ENCODE results near the gene PDHB. TPM values are rescaled to one million over a fixed set of nuclear protein-coding genes. Genes with fewer than 3 reads are reported as not detected.

PDHB gene
- polyA plus RNA-seq, 1 donor from 2014 or later: 85.8 TPM

DNA sequence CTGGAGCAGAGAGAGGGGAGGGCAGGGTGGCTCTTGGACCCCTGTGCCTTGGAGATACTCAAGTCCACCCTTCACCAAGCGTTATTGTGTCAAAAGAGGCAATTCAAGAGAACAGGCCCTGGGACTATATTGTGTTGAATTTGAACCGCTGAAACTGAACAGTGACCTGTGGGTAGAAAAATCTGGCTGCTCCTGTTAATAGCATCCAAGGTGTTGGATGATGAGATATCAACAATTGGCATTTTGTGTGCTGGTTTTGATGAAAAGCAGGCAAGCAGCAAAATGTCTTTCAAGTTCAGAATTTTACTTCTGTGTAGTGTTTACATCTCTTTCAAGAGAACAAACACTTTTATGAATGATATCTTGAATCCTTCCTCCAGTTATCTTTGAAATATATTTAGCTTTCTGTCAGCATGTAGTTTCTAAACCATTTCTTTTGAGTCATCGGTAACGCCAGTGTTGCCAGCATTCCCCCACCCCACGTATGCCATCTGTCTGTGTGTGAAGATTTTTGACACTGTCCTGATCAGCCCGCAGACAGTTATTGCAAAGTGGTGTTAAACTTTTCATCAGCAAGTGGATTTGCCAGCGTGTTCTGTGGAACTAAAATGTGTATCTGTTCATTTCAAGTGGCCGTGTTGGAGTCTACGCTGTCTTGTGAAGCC is 34.8 kb downstream of the PDHB start:
- Mint-ChIP-seq H3K36me3 (no peaks in the 10 kb centered on the region), H3K27me3 (no peaks in the 10 kb centered on the region), H3K9me3 (no peaks in the 10 kb centered on the region), H3K27ac (no peak overlapping the region), H3K4me3 (no peak overlapping the region), H3K4me1 (peaks cover 5 to 28% (median 11%) of the 10 kb centered on the region in 3 donors)

GRCh38 chr3:58394339-58394738 is 39.3 kb downstream of the PDHB start:
- H3K4me1 Mint-ChIP-seq: no peaks in the 10 kb centered on the region
- H3K9me3 Mint-ChIP-seq: no peaks in the 10 kb centered on the region
- peaks cover 4% of the 10 kb centered on the region for H3K36me3 Mint-ChIP-seq
- H3K27me3 Mint-ChIP-seq: no peaks in the 10 kb centered on the region
- H3K4me3 Mint-ChIP-seq: no peak overlapping the region
- peak overlapping the region in 1 of 3 donors; percentile 42 for H3K27ac Mint-ChIP-seq

- peaks cover 17 to 20% (median 18%) of the 10 kb centered on the region in 3 donors for H3K4me1 Mint-ChIP-seq
- no peaks in the 10 kb centered on the region for H3K9me3 Mint-ChIP-seq
Observed at GRCh38 chr3:58392181-58392580, 41.5 kb downstream of the PDHB start.

DNA sequence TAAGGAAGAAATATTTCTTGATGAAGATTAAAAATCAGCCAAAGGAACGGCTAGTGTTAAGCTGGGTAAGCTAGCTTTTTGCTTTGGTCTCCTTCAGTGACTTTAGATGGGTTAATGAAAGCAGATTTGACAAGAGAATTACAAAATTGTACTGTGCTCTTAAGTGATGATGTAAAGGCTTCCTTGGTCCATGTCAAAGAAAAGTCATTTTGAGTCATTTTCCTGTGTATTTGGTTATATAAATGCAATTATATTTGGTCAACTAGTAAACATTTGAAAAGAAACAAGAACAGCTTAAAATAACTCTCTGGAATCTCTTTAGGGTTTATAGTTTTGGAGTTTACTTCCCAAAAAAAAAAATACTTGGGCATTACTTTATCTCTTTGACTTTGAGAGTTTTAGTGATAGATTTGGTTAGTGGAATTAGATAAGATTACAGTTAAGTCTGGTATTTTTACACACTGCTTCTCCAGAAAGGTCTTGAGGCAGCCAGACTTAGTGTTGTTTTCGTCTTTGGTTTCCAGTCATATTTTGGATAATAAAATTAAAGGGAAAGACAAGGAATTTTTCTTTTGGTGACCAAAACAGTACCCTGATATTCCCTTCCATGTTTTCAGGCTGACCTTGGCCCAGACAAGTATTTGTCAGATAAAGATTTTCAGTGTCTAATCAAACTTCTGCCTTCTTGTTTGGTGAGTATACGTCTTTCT is 42.3 kb downstream of the PDHB start:
- H3K4me1 Mint-ChIP-seq: peaks cover 19 to 23% (median 22%) of the 10 kb centered on the region in 3 donors
- peaks cover 4% of the 10 kb centered on the region for H3K36me3 Mint-ChIP-seq
- H3K4me3 Mint-ChIP-seq: no peak overlapping the region
- H3K27ac Mint-ChIP-seq: no peak overlapping the region
- no peaks in the 10 kb centered on the region for H3K9me3 Mint-ChIP-seq
- H3K27me3 Mint-ChIP-seq: no peaks in the 10 kb centered on the region

More at GRCh38 chr3:58392181-58392580, 41.5 kb downstream of the PDHB start:
- Mint-ChIP-seq H3K27me3 (no peaks in the 10 kb centered on the region), H3K4me3 (no peak overlapping the region), H3K36me3 (peaks cover 4% of the 10 kb centered on the region), H3K27ac (no peak overlapping the region)

DNA sequence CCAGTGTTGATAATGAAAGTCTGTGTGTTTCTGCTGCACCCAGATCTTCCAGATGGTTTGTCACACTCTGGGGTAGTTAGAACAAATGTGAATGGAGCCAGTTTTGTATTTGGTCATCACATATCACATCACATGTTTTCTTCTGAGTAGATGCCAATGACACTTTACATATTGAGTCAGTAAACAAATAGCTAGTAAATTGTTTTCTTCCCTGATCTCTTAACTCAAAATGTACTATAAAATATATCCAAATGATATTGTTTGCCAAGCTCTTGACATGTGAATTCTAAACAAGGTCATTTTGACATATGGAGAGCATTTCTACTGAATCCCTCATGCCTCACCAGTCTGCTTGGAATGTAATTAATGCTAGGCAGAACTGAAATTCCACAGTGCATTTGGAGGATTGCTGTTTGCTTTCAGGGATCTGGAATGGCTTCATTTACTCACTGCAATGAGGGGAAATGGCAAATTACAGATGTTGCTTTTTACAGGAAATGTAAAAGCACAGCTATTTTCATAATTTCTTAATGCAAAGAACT is 45.0 kb downstream of the PDHB start:
- Mint-ChIP-seq H3K9me3 (no peaks in the 10 kb centered on the region), H3K27ac (peak overlapping the region in 1 of 3 donors; percentile 78), H3K4me3 (peak overlapping the region in 1 of 4 donors; percentile 24), H3K36me3 (peaks cover 4% of the 10 kb centered on the region), H3K27me3 (no peaks in the 10 kb centered on the region), H3K4me1 (peaks cover 29 to 35% (median 34%) of the 10 kb centered on the region in 3 donors)

DNA sequence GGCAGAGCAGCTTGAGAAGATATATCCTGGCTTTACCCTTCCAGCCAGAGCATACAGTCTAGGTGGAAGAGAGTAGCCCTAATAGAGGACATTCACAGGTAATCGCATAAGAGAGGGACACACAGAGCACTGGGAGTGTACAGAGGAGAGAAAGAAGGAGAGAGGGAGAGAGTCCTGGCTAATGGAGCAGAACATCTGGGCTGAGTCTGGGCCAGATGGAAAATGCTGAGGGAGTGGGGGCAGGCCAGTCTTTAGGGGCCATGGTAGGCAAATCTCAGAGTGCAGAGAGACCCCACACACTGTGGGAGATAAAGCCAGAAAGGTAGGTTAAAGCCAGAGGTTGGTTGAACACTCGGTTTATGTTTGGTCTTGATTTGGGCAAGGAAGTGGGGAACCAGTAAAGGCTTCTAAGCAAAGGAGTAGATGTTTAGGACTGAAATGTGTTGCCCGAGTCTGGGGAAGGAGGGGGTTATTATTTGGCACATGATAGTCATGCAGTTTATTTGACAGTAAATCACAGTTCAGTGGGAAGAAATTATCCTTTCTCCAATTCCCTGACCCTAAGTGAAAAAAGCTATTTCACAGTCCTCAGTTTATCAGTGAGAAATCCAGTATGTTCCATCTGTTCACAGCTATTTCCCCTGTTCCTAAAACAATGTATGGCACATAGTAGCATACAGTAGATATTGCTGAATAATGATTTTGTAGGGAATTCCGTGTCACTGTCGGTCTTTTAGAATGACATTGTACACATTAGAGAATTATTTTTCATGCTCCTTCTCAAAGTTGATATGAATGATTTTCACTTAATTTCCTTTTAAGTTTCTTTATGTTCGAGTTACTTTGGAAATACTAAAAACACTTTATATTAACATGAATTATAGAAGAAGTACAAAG is 45.7 kb downstream of the PDHB start:
- peaks cover 29 to 39% (median 36%) of the 10 kb centered on the region in 3 donors for H3K4me1 Mint-ChIP-seq
- no peaks in the 10 kb centered on the region for H3K27me3 Mint-ChIP-seq
- H3K36me3 Mint-ChIP-seq: peaks cover 4% of the 10 kb centered on the region
- peak overlapping the region in 1 of 4 donors; percentile 18 for H3K4me3 Mint-ChIP-seq
- no peaks in the 10 kb centered on the region for H3K9me3 Mint-ChIP-seq
- H3K27ac Mint-ChIP-seq: peak overlapping the region; percentile 25 to 80 (median 28)

DNA sequence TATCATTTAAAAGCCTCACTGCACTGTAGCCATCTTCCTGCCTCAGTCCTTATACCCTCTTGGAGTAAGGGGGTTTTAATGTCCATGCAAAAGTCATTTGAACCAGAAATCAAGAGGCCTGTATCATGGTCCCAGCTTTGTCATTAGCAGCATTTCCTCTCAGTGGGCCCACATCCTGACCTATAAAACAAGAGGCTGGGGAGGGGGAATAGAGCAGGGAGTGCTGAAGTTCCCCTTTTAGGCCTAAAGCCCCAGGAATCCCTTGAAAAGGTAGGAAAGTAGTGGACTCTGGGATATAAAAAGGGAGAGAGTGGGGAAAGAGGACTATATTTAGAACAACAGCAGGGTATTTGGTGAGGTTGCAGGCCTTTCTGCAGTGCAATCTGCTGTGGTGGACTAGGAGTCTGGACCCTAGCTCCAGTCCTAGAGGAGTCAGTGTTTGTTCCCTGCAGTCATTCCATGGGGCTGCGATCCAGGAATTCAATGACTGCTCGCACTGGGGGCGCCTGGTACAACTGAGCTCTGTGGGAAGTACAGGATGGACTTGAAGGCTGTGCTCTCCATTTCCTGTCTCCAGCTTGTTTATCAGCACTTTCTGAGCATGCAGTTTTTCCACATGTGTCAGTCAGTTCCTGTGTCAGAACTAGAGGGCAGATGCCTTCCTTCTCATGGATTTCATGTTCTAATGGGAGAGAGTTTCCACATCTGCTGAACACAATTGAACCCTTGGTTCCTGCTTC is 46.8 kb downstream of the PDHB start:
- H3K27ac Mint-ChIP-seq: peak overlapping the region in 1 of 3 donors; percentile 80
- peaks cover 32 to 39% (median 36%) of the 10 kb centered on the region in 3 donors for H3K4me1 Mint-ChIP-seq
- H3K27me3 Mint-ChIP-seq: no peaks in the 10 kb centered on the region
- no peaks in the 10 kb centered on the region for H3K9me3 Mint-ChIP-seq
- H3K36me3 Mint-ChIP-seq: peaks cover 4% of the 10 kb centered on the region
- H3K4me3 Mint-ChIP-seq: no peak overlapping the region

DNA sequence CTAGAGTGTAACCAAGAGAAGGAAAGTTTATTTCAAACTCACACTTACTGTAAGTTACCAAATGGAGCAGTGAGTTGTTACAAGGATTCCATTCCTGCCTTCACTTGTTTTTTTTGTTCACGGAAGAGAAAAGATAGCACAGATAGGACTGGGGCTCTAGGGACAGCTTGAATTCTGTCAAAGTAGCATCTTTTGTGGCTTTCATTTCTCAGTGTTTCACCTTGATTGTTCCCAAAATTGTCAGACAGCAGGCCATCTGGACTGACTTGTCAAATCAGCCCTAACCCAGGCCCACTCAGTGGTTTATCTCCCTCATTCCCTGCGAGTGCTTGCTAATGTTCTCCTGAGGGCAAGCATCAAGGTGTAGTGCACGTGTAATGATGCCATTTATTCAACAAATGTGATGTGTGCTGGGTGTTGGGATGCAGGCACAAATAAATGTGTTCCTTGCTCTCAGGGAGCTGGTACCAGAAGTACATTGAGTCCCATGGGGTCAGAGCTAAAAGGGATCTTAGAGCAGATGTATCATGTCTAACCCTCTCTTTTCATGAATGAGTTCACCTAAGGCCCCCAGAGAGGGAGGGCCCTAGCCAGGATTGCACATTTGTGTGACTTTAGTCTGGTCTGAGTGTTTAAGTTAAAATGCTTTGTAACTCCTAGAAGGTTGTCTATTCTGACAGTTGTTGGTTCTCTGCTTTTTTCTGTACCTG is 49.1 kb downstream of the PDHB start:
- no peak overlapping the region for H3K4me3 Mint-ChIP-seq
- peaks cover 38 to 39% (median 39%) of the 10 kb centered on the region in 3 donors for H3K4me1 Mint-ChIP-seq
- H3K36me3 Mint-ChIP-seq: peaks cover 2% of the 10 kb centered on the region
- no peaks in the 10 kb centered on the region for H3K9me3 Mint-ChIP-seq
- no peaks in the 10 kb centered on the region for H3K27me3 Mint-ChIP-seq
- H3K27ac Mint-ChIP-seq: peak overlapping the region in 2 of 3 donors; percentile 8 to 17

DNA sequence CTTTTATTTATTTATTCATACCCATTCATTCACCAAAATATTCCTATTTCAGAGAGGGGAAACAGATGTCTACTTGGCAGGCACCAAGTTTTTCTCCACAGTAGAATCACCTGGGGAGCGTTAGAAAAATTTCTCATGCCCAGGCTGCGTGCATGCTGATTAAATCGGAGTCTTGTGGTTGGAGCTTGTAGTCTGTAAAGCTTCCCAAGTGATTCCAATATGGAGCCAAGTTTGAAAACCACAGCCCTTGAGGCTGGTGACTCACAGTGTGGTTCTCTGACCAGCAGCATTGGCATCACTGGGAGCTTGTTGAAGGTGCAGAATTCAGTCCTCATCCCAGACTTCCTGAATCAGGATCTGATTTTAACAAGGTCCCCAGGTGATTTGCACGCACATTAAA is 49.7 kb downstream of the PDHB start:
- H3K27ac Mint-ChIP-seq: no peak overlapping the region
- peaks cover 2% of the 10 kb centered on the region for H3K36me3 Mint-ChIP-seq
- no peaks in the 10 kb centered on the region for H3K27me3 Mint-ChIP-seq
- H3K4me1 Mint-ChIP-seq: peaks cover 36 to 41% (median 38%) of the 10 kb centered on the region in 3 donors
- no peaks in the 10 kb centered on the region for H3K9me3 Mint-ChIP-seq
- H3K4me3 Mint-ChIP-seq: no peak overlapping the region

DNA sequence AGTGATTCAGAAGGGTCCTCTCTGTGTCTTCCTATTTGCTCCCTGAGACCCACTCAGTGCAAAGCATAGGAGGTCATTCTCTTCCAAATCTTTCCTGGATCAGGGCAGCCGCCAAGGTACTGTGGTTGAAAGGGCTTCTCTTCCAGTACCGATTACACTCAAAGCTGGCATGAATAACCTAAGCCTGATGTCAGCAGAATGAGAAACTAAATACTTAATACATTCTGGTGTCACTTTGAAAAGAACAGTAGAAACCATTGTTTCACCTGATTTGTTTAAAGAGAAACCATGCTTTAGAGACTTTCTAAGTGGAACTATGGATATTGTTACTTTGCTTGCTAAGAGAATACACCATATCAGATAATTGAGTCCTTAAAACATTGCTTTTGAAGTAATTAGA is 50.2 kb downstream of the PDHB start:
- Mint-ChIP-seq H3K27me3 (no peaks in the 10 kb centered on the region), H3K27ac (no peak overlapping the region), H3K36me3 (peaks cover 2% of the 10 kb centered on the region), H3K9me3 (no peaks in the 10 kb centered on the region), H3K4me3 (no peak overlapping the region), H3K4me1 (peaks cover 31 to 37% (median 34%) of the 10 kb centered on the region in 3 donors)

DNA sequence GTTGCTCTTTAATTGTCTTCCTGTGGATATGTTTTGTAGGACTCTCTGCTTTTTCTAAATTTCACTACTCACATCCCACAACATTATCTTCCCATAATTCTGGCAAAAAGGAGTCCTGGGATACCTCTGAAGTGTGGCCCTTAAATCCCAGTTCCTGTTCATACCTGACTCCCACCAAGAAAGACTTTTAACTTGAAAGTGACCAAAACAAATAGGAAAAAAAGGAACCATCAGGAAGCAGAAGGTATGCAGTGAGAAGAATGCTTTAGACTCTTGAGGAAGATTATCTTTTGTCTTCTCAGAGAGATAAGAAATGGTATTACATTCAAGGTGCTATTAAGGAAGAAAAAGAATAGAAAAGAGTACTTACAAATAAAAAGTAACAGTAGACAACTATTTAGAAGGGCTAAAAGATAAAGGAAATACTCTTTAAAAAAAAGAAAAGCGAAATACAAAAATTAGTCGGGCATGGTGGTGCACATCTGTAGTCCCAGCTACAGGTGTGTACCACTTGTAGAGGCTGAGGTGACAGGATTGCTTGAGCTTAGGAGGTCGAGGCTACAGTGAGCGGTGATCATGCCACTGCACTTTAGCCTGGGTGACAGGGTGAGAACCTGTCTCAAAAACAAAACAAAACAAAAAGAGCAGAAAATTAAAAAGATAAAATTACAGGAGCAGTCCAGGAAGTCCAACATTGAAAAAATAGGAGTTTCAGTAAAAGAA is 54.1 kb downstream of the PDHB start:
- no peaks in the 10 kb centered on the region for H3K27me3 Mint-ChIP-seq
- peaks cover 12 to 20% (median 16%) of the 10 kb centered on the region in 3 donors for H3K4me1 Mint-ChIP-seq
- no peaks in the 10 kb centered on the region for H3K9me3 Mint-ChIP-seq
- H3K36me3 Mint-ChIP-seq: peaks cover 2% of the 10 kb centered on the region
- H3K4me3 Mint-ChIP-seq: peak overlapping the region in 1 of 4 donors; percentile 14
- peak overlapping the region; percentile 51 to 80 (median 64) for H3K27ac Mint-ChIP-seq

- H3K27ac Mint-ChIP-seq: peak overlapping the region in 1 of 3 donors; percentile 65
- H3K9me3 Mint-ChIP-seq: no peaks in the 10 kb centered on the region
Observed at GRCh38 chr3:58377750-58378149, 55.9 kb downstream of the PDHB start.

More at GRCh38 chr3:58377750-58378149, 55.9 kb downstream of the PDHB start:
- H3K36me3 Mint-ChIP-seq: peaks cover 7% of the 10 kb centered on the region
- H3K27me3 Mint-ChIP-seq: no peaks in the 10 kb centered on the region
- H3K4me1 Mint-ChIP-seq: peaks cover 11 to 17% (median 16%) of the 10 kb centered on the region in 3 donors
- no peak overlapping the region for H3K4me3 Mint-ChIP-seq
